ENCODE data around the gene ATP8A2.

ATP8A2 gene

GRCh38 chr13:26024558-26024957 is 652.8 kb downstream of the ATP8A2 start:
- H3K4me3 ChIP-seq (ENCODE audit: low read depth in 1 of 2, low read length in 2 of 2), result no peak overlapping the region
- no peaks in the 10 kb centered on the region for H3K27me3 ChIP-seq (ENCODE audit: low read depth, low read length)
- no peak overlapping the region for H3K27ac ChIP-seq (ENCODE audit: low read length)
- H3K36me3 ChIP-seq (ENCODE audit: control insufficient read depth in 1 of 2, insufficient read depth in 2 of 2, low read length in 2 of 2), result no peaks in the 10 kb centered on the region
- H3K4me1 ChIP-seq (ENCODE audit: control insufficient read depth in 1 of 2, insufficient read depth in 2 of 2, low read length in 2 of 2), result no peaks in the 10 kb centered on the region
- H3K9me3 ChIP-seq (ENCODE audit: control insufficient read depth in 1 of 2, low read length in 2 of 2), result no peaks in the 10 kb centered on the region

GRCh38 chr13:26025196-26025595 is 653.4 kb downstream of the ATP8A2 start:
- H3K36me3 ChIP-seq (ENCODE audit: control insufficient read depth in 1 of 2, insufficient read depth in 2 of 2, low read length in 2 of 2), result no peaks in the 10 kb centered on the region
- H3K9me3 ChIP-seq (ENCODE audit: control insufficient read depth in 1 of 2, low read length in 2 of 2), result no peaks in the 10 kb centered on the region
- no peaks in the 10 kb centered on the region for H3K4me1 ChIP-seq (ENCODE audit: control insufficient read depth in 1 of 2, insufficient read depth in 2 of 2, low read length in 2 of 2)
- no peak overlapping the region for H3K4me3 ChIP-seq (ENCODE audit: low read depth in 1 of 2, low read length in 2 of 2)
- H3K27me3 ChIP-seq (ENCODE audit: low read depth, low read length), result no peaks in the 10 kb centered on the region
- no peak overlapping the region for H3K27ac ChIP-seq (ENCODE audit: low read length)

GRCh38 chr13:26025771-26026170 is 654.0 kb downstream of the ATP8A2 start:
- H3K27me3 ChIP-seq (ENCODE audit: low read depth, low read length), result no peaks in the 10 kb centered on the region
- no peaks in the 10 kb centered on the region for H3K36me3 ChIP-seq (ENCODE audit: control insufficient read depth in 1 of 2, insufficient read depth in 2 of 2, low read length in 2 of 2)
- no peak overlapping the region for H3K4me3 ChIP-seq (ENCODE audit: low read depth in 1 of 2, low read length in 2 of 2)
- H3K9me3 ChIP-seq (ENCODE audit: control insufficient read depth in 1 of 2, low read length in 2 of 2), result no peaks in the 10 kb centered on the region
- no peaks in the 10 kb centered on the region for H3K4me1 ChIP-seq (ENCODE audit: control insufficient read depth in 1 of 2, insufficient read depth in 2 of 2, low read length in 2 of 2)
- H3K27ac ChIP-seq (ENCODE audit: low read length), result no peak overlapping the region

GRCh38 chr13:26026211-26026610 is 654.4 kb downstream of the ATP8A2 start:
- Histone ChIP-seq H3K36me3 (ENCODE audit: control insufficient read depth in 1 of 2, insufficient read depth in 2 of 2, low read length in 2 of 2) (no peaks in the 10 kb centered on the region), H3K4me3 (ENCODE audit: low read depth in 1 of 2, low read length in 2 of 2) (no peak overlapping the region), H3K27ac (ENCODE audit: low read length) (no peak overlapping the region), H3K9me3 (ENCODE audit: control insufficient read depth in 1 of 2, low read length in 2 of 2) (no peaks in the 10 kb centered on the region), H3K27me3 (ENCODE audit: low read depth, low read length) (no peaks in the 10 kb centered on the region), H3K4me1 (ENCODE audit: control insufficient read depth in 1 of 2, insufficient read depth in 2 of 2, low read length in 2 of 2) (no peaks in the 10 kb centered on the region)

GRCh38 chr13:26029581-26030136 is 657.9 kb downstream of the ATP8A2 start:
- H3K4me3 ChIP-seq (ENCODE audit: low read depth in 1 of 2, low read length in 2 of 2), result no peak overlapping the region
- no peak overlapping the region for H3K27ac ChIP-seq (ENCODE audit: low read length)
- H3K36me3 ChIP-seq (ENCODE audit: control insufficient read depth in 1 of 2, insufficient read depth in 2 of 2, low read length in 2 of 2), result no peaks in the 10 kb centered on the region
- H3K9me3 ChIP-seq (ENCODE audit: control insufficient read depth in 1 of 2, low read length in 2 of 2), result no peaks in the 10 kb centered on the region
- no peaks in the 10 kb centered on the region for H3K27me3 ChIP-seq (ENCODE audit: low read depth, low read length)
- no peaks in the 10 kb centered on the region for H3K4me1 ChIP-seq (ENCODE audit: control insufficient read depth in 1 of 2, insufficient read depth in 2 of 2, low read length in 2 of 2)

- H3K27ac ChIP-seq (ENCODE audit: low read length), result no peak overlapping the region
- H3K4me3 ChIP-seq (ENCODE audit: low read depth in 1 of 2, low read length in 2 of 2), result no peak overlapping the region
- no peaks in the 10 kb centered on the region for H3K4me1 ChIP-seq (ENCODE audit: control insufficient read depth in 1 of 2, insufficient read depth in 2 of 2, low read length in 2 of 2)
- H3K9me3 ChIP-seq (ENCODE audit: control insufficient read depth in 1 of 2, low read length in 2 of 2), result no peaks in the 10 kb centered on the region
- no peaks in the 10 kb centered on the region for H3K36me3 ChIP-seq (ENCODE audit: control insufficient read depth in 1 of 2, insufficient read depth in 2 of 2, low read length in 2 of 2)
- no peaks in the 10 kb centered on the region for H3K27me3 ChIP-seq (ENCODE audit: low read depth, low read length)
Observed at GRCh38 chr13:26030331-26030730, 658.6 kb downstream of the ATP8A2 start.

GRCh38 chr13:26034018-26034417 is 662.2 kb downstream of the ATP8A2 start:
- H3K27ac ChIP-seq (ENCODE audit: low read length), result no peak overlapping the region
- H3K27me3 ChIP-seq (ENCODE audit: low read depth, low read length), result no peaks in the 10 kb centered on the region
- no peak overlapping the region for H3K4me3 ChIP-seq (ENCODE audit: low read depth in 1 of 2, low read length in 2 of 2)
- no peaks in the 10 kb centered on the region for H3K9me3 ChIP-seq (ENCODE audit: control insufficient read depth in 1 of 2, low read length in 2 of 2)
- no peaks in the 10 kb centered on the region for H3K4me1 ChIP-seq (ENCODE audit: control insufficient read depth in 1 of 2, insufficient read depth in 2 of 2, low read length in 2 of 2)
- no peaks in the 10 kb centered on the region for H3K36me3 ChIP-seq (ENCODE audit: control insufficient read depth in 1 of 2, insufficient read depth in 2 of 2, low read length in 2 of 2)

- Histone ChIP-seq H3K4me1 (ENCODE audit: control insufficient read depth in 1 of 2, insufficient read depth in 2 of 2, low read length in 2 of 2) (no peaks in the 10 kb centered on the region), H3K36me3 (ENCODE audit: control insufficient read depth in 1 of 2, insufficient read depth in 2 of 2, low read length in 2 of 2) (no peaks in the 10 kb centered on the region), H3K27me3 (ENCODE audit: low read depth, low read length) (no peaks in the 10 kb centered on the region), H3K9me3 (ENCODE audit: control insufficient read depth in 1 of 2, low read length in 2 of 2) (no peaks in the 10 kb centered on the region), H3K4me3 (ENCODE audit: low read depth in 1 of 2, low read length in 2 of 2) (no peak overlapping the region), H3K27ac (ENCODE audit: low read length) (no peak overlapping the region)
Observed at GRCh38 chr13:26036383-26036782, 664.6 kb downstream of the ATP8A2 start.

- Histone ChIP-seq H3K4me3 (ENCODE audit: low read depth in 1 of 2, low read length in 2 of 2) (no peak overlapping the region), H3K27me3 (ENCODE audit: low read depth, low read length) (no peaks in the 10 kb centered on the region), H3K27ac (ENCODE audit: low read length) (no peak overlapping the region), H3K9me3 (ENCODE audit: control insufficient read depth in 1 of 2, low read length in 2 of 2) (no peaks in the 10 kb centered on the region), H3K4me1 (ENCODE audit: control insufficient read depth in 1 of 2, insufficient read depth in 2 of 2, low read length in 2 of 2) (no peaks in the 10 kb centered on the region), H3K36me3 (ENCODE audit: control insufficient read depth in 1 of 2, insufficient read depth in 2 of 2, low read length in 2 of 2) (no peaks in the 10 kb centered on the region)
Observed at GRCh38 chr13:26037302-26037701, 665.5 kb downstream of the ATP8A2 start.

- no peaks in the 10 kb centered on the region for H3K36me3 ChIP-seq (ENCODE audit: control insufficient read depth in 1 of 2, insufficient read depth in 2 of 2, low read length in 2 of 2)
- H3K27ac ChIP-seq (ENCODE audit: low read length), result no peak overlapping the region
- no peaks in the 10 kb centered on the region for H3K4me1 ChIP-seq (ENCODE audit: control insufficient read depth in 1 of 2, insufficient read depth in 2 of 2, low read length in 2 of 2)
- no peaks in the 10 kb centered on the region for H3K9me3 ChIP-seq (ENCODE audit: control insufficient read depth in 1 of 2, low read length in 2 of 2)
- H3K4me3 ChIP-seq (ENCODE audit: low read depth in 1 of 2, low read length in 2 of 2), result no peak overlapping the region
- no peaks in the 10 kb centered on the region for H3K27me3 ChIP-seq (ENCODE audit: low read depth, low read length)
Observed at GRCh38 chr13:26038931-26039475, 667.2 kb downstream of the ATP8A2 start.

GRCh38 chr13:26041444-26041843 is 669.7 kb downstream of the ATP8A2 start:
- Histone ChIP-seq H3K27ac (ENCODE audit: low read length) (no peak overlapping the region), H3K27me3 (ENCODE audit: low read depth, low read length) (no peaks in the 10 kb centered on the region), H3K9me3 (ENCODE audit: control insufficient read depth in 1 of 2, low read length in 2 of 2) (no peaks in the 10 kb centered on the region), H3K36me3 (ENCODE audit: control insufficient read depth in 1 of 2, insufficient read depth in 2 of 2, low read length in 2 of 2) (no peaks in the 10 kb centered on the region), H3K4me1 (ENCODE audit: control insufficient read depth in 1 of 2, insufficient read depth in 2 of 2, low read length in 2 of 2) (no peaks in the 10 kb centered on the region), H3K4me3 (ENCODE audit: low read depth in 1 of 2, low read length in 2 of 2) (no peak overlapping the region)

GRCh38 chr13:26042785-26043184 is 671.0 kb downstream of the ATP8A2 start:
- Histone ChIP-seq H3K9me3 (ENCODE audit: control insufficient read depth in 1 of 2, low read length in 2 of 2) (no peaks in the 10 kb centered on the region), H3K27ac (ENCODE audit: low read length) (no peak overlapping the region), H3K4me3 (ENCODE audit: low read depth in 1 of 2, low read length in 2 of 2) (no peak overlapping the region), H3K27me3 (ENCODE audit: low read depth, low read length) (no peaks in the 10 kb centered on the region), H3K36me3 (ENCODE audit: control insufficient read depth in 1 of 2, insufficient read depth in 2 of 2, low read length in 2 of 2) (no peaks in the 10 kb centered on the region), H3K4me1 (ENCODE audit: control insufficient read depth in 1 of 2, insufficient read depth in 2 of 2, low read length in 2 of 2) (no peaks in the 10 kb centered on the region)

All from muscle layer of duodenum (tissue), 2 donors.